OCI-LY3 (cell line): ENCODE data around the gene HOXA11.

ENCODE experiments used
- EZH2phosphoT487 ChIP-seq: fragments of 200-600 bp; shearing (Covaris generic); IDR thresholded peaks from 2 replicates; pipeline ENCODE4 v1.6.1; 2018; ENCODE audit warnings: antibody characterized with exemption, mixed run types, low read depth
- TF ChIP-seq, protein P1 (sequence below): fragments of 200-600, 300-600 bp; sonication (generic); IDR thresholded peaks from 2 replicates; pipeline ENCODE4 v1.5.1; 2014; ENCODE audit warnings: antibody characterized with exemption, low read length, low read depth

DNA sequence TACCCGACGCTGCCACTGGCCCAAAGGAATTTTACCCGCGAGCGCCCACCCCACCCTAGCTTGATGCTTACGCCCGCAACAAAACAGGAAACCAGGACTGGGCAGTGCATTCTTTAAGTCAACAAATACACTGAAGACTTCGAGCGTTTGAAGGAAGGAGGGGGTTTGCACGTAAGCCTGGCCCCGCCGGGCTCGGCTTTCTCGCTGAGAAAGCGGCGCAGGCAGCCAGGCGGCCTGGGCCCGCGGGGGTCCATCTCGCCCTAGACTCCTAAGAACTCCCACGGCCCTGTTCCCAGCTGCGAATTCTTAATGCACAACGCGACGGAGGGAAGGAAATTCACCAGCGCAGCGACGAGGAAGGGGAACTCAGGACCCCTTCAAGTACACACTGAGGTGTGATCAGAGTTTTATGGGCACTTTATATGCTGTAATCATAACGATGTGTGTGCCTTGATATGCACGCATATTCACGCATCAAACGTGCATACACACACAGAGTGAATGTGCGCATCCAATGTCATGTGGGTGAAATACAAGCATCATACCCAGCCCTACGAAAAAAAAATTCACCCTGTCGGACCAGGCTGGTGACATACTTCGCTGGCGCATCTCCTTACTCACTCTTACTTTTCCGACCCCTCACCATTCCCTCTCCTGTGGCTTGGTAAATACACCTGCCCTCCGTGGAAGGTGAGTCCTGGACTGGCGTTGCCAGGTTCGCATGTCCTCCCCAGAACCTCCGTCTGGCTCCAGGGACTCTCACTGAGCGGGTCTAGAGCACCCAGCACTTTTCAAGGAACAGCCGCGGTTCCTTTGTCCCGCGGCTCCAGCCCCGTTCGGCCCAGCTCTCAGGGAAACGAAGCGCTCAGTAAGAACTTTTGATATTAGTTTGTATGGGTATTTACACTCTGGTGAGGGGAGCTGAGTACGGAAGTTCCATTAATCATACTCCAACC is 20.6 kb upstream of the HOXA11 start:
- TF ChIP-seq, protein P1, sequence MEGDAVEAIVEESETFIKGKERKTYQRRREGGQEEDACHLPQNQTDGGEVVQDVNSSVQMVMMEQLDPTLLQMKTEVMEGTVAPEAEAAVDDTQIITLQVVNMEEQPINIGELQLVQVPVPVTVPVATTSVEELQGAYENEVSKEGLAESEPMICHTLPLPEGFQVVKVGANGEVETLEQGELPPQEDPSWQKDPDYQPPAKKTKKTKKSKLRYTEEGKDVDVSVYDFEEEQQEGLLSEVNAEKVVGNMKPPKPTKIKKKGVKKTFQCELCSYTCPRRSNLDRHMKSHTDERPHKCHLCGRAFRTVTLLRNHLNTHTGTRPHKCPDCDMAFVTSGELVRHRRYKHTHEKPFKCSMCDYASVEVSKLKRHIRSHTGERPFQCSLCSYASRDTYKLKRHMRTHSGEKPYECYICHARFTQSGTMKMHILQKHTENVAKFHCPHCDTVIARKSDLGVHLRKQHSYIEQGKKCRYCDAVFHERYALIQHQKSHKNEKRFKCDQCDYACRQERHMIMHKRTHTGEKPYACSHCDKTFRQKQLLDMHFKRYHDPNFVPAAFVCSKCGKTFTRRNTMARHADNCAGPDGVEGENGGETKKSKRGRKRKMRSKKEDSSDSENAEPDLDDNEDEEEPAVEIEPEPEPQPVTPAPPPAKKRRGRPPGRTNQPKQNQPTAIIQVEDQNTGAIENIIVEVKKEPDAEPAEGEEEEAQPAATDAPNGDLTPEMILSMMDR: no peak
- TF ChIP-seq EZH2phosphoT487: no peak
